ENCODE results near the gene CCNL2. TPM values are rescaled to one million over a fixed set of nuclear protein-coding genes. Genes with fewer than 3 reads are reported as not detected.

CCNL2 gene
- total and polyA plus RNA-seq, 2 experiments from 2014 or later, result 115 to 146 TPM

GRCh38 chr1:1419363-1419812 is 20.3 kb upstream of the CCNL2 start (continued):
- TF ChIP-seq ZNF462 (CRISPR knock-in tag; IDR thresholded peaks at IDR 0.05) (no peak), NANOG (IDR thresholded peaks at IDR 0.05; ENCODE audit: borderline replicate concordance) (no peak), ZNF114 (CRISPR knock-in tag; IDR thresholded peaks at IDR 0.05) (no peak), POLR2AphosphoS5 (IDR thresholded peaks at IDR 0.05; ENCODE audit: low read depth) (no peak), CREB1 (CRISPR knock-in tag; IDR thresholded peaks at IDR 0.05; ENCODE audit: low read depth) (no peak), ZNF331 (CRISPR knock-in tag; IDR thresholded peaks at IDR 0.05; ENCODE audit: low read depth) (no peak), CTCF (conservative IDR thresholded peaks at IDR 0.05; ENCODE audit: low read depth in 2 of 2) (no peak), EZH2phosphoT487 (IDR thresholded peaks at IDR 0.05; ENCODE audit: unreplicated experiment) (no peak), STAT1 (IDR thresholded peaks at IDR 0.05; ENCODE audit: unreplicated experiment) (no peak)
